ENCODE results near the gene MGMT. TPM values are rescaled to one million over a fixed set of nuclear protein-coding genes. Genes with fewer than 3 reads are reported as not detected.

MGMT gene
- total and polyA plus RNA-seq, 9 of the 15 experiments (the other 6 are each of a cell fraction or from before 2014, with no cell fraction given): 0.03 to 0.29 (median 0.11) TPM; not detected in 4

GRCh38 chr10:129772468-129773358 is 305.7 kb downstream of the MGMT start:
- H3K9me1 ChIP-seq (ENCODE audit: control insufficient read depth, insufficient read depth, low read length): no peaks in the 10 kb centered on the region
- POLR2A ChIA-PET: no interaction called here
- no peak for FAIRE-seq
- no peak overlapping the region for H3K27ac ChIP-seq (ENCODE audit: extremely low read depth, low read depth, low read length)
- no peaks in the 10 kb centered on the region for H4K20me1 ChIP-seq (replicated peaks; ENCODE audit: control insufficient read depth, insufficient read depth, low read length)
- H3K27me3 ChIP-seq (ENCODE audit: control insufficient read depth in 2 of 2, insufficient read depth in 2 of 2, low read length in 2 of 2): peaks cover 0 to 38% of the 10 kb centered on the region in 2 experiments; a peak in 3 of 5 replicates
- in situ Hi-C loops (cut with MboI): no loop called here
- no peak overlapping the region for H3K9ac ChIP-seq (ENCODE audit: insufficient read depth in 1 of 2, low read depth in 2 of 2, low read length in 2 of 2)
- ATAC-seq: no peak
- no peaks in the 10 kb centered on the region; a peak in 1 of 5 replicates for H3K4me1 ChIP-seq (replicated peaks in 1 of 2; ENCODE audit: control insufficient read depth in 2 of 2, insufficient read depth in 2 of 2, low read length in 2 of 2)
- H3K4me3 ChIP-seq: no peak overlapping the region
- intact Hi-C loops (cut with micrococcal nuclease): no loop called here
- no peak overlapping the region for H2AFZ ChIP-seq (ENCODE audit: low read depth, low read length)
- no TSS peak for BruUV-seq (replicated peaks)
- no peaks in the 10 kb centered on the region for H3K9me3 ChIP-seq (replicated peaks; ENCODE audit: control insufficient read depth, insufficient read depth, low read depth, low read length)
- TF ChIP-seq CBFB (CRISPR knock-in tag; IDR thresholded peaks at IDR 0.05): no peak
- no peak for TF ChIP-seq ZC3H11A (IDR thresholded peaks at IDR 0.05; ENCODE audit: low read depth, low read length)
- no peak for TF ChIP-seq MED1 (CRISPR knock-in tag; IDR thresholded peaks at IDR 0.05; ENCODE audit: borderline replicate concordance)
- no peak for TF ChIP-seq CREB3L1 (IDR thresholded peaks at IDR 0.05; ENCODE audit: borderline replicate concordance, low read depth)
- no peak for TF ChIP-seq ZNF239 (CRISPR knock-in tag; IDR thresholded peaks at IDR 0.05)
- no peak for TF ChIP-seq ZNF280B (CRISPR knock-in tag; IDR thresholded peaks at IDR 0.05)
- TF ChIP-seq CREM (IDR thresholded peaks at IDR 0.05; ENCODE audit: low read depth): no peak
- TF ChIP-seq HNRNPK (IDR thresholded peaks at IDR 0.05; ENCODE audit: low read depth, low read length, poor library complexity, severe bottlenecking): no peak
- TF ChIP-seq POLR3A (IDR thresholded peaks at IDR 0.05; ENCODE audit: borderline replicate concordance, extremely low read depth, insufficient read depth, insufficient read length): no peak
- TF ChIP-seq HMG20A (CRISPR knock-in tag; conservative IDR thresholded peaks at IDR 0.05): no peak
- TF ChIP-seq NR1H2 (CRISPR knock-in tag; IDR thresholded peaks at IDR 0.05): no peak
- CTCF ChIA-PET (ENCODE audit: low intra/inter-chr PET ratio): no interaction called here
- no peaks in the 10 kb centered on the region for H3K79me2 ChIP-seq (ENCODE audit: control insufficient read depth, insufficient read depth, low read length)
- no peak overlapping the region for H3K4me2 ChIP-seq (ENCODE audit: insufficient read depth, low read length)
- DNase-seq (ENCODE audit: extremely low read depth in 1 of 4, low spot score in 3 of 4): no peak
- no peaks in the 10 kb centered on the region for H3K36me3 ChIP-seq (ENCODE audit: control insufficient read depth, insufficient read depth, low read length)
- WGBS (ENCODE audit: insufficient coverage, low coverage, missing lambda C conversion rate): 2% methylated on average over 16 of the region's 17 CpGs

Measured in K562 (cell line).